HEK293 (cell line): ENCODE results near the gene PRODH2.

Experiments
- CTCF ChIA-PET: fragments of 350-600 bp; formaldehyde crosslinking; extraction: SDS; loops from one replicate; lab custom pipeline; 2021; ENCODE audit warnings: antibody characterized with exemption; lab: Yijun Ruan, JAX
- POLR2A ChIA-PET: fragments of 300-600 bp; formaldehyde crosslinking; extraction: SDS; loops from one replicate; lab custom pipeline; 2020; ENCODE audit warnings: antibody characterized with exemption, inconsistent platforms; lab: Yijun Ruan, JAX
- H3K27ac ChIP-seq: fragments of 200-500 bp; sonication (Bioruptor generic); 2 replicates; pipeline ENCODE4 v1.5.1; 2014; ENCODE audit warnings: low read depth, low read length, control low read depth, inconsistent platforms; ENCODE audit errors: extremely low read depth
- H3K36me3 ChIP-seq, 2 experiments: fragments of 200-500 bp in 1 of 2; sonication (Bioruptor generic) in 1 of 2; 1 replicate in 1 of 2; 2 replicates in 1 of 2; pipeline ENCODE4 v1.5.1; 2014 to 2017; ENCODE audit warnings: inconsistent platforms in 2 of 2, low read length in 2 of 2; ENCODE audit not compliant: control insufficient read depth in 2 of 2, insufficient read depth in 1 of 2
- H3K4me1 ChIP-seq: fragments of 200-500 bp; sonication (Bioruptor generic); 2 replicates; pipeline ENCODE4 v1.5.1; 2014; ENCODE audit warnings: mild to moderate bottlenecking, low read length, inconsistent platforms; ENCODE audit not compliant: control insufficient read depth, insufficient read depth
- H3K4me3 ChIP-seq: 2 replicates; pipeline ENCODE4 v1.5.1; 2011; ENCODE audit warnings: low read depth, mild to moderate bottlenecking, control low read depth, low read length, moderate library complexity
- H3K9me3 ChIP-seq: fragments of 200-500 bp; sonication (Bioruptor generic); 2 replicates; pipeline ENCODE4 v1.5.1; 2014; ENCODE audit warnings: low read depth, low read length, inconsistent platforms; ENCODE audit not compliant: control insufficient read depth, insufficient read depth
- HIC1 ChIP-seq: fragments of 450-650 bp; formaldehyde crosslinking; IDR thresholded peaks from 2 replicates; pipeline ENCODE4 v1.5.1; 2016; ENCODE audit warnings: missing biosample characterization, missing genetic modification characterization
- HOXA7 ChIP-seq: sonication (generic); formaldehyde crosslinking; IDR thresholded peaks from 2 replicates; pipeline ENCODE4 v1.8.1; 2022; ENCODE audit warnings: missing genetic modification reagents, borderline replicate concordance
- KLF10 ChIP-seq: fragments of 450-650 bp; IDR thresholded peaks from 2 replicates; pipeline ENCODE4 v1.5.1; 2018; ENCODE audit warnings: missing biosample characterization, mild to moderate bottlenecking, missing genetic modification characterization
- SCRT1 ChIP-seq: fragments of 450-650 bp; formaldehyde crosslinking; IDR thresholded peaks from 2 replicates; pipeline ENCODE4 v1.5.1; 2016; ENCODE audit warnings: missing biosample characterization, missing genetic modification characterization, borderline replicate concordance
- SCRT2 ChIP-seq: fragments of 450-650 bp; formaldehyde crosslinking; IDR thresholded peaks from 2 replicates; pipeline ENCODE4 v1.5.1; 2016; ENCODE audit warnings: missing biosample characterization, missing genetic modification characterization
- SETDB1 ChIP-seq: IDR thresholded peaks from one replicate; pipeline ENCODE4 v1.6.1; 2017; ENCODE audit warnings: mild to moderate bottlenecking, low read length, moderate library complexity, mixed read lengths; ENCODE audit not compliant: insufficient read length
- ZNF112 ChIP-seq: fragments of 450-650 bp; formaldehyde crosslinking; IDR thresholded peaks from 2 replicates; pipeline ENCODE4 v1.5.0; 2017; ENCODE audit warnings: missing biosample characterization, missing genetic modification characterization
- ZNF114 ChIP-seq: fragments of 450-650 bp; formaldehyde crosslinking; IDR thresholded peaks from 2 replicates; pipeline ENCODE4 v1.5.0; 2017; ENCODE audit warnings: missing biosample characterization, missing genetic modification characterization
- ZNF292 ChIP-seq: fragments of 450-650 bp; formaldehyde crosslinking; IDR thresholded peaks from 2 replicates; pipeline ENCODE4 v1.5.1; 2016; ENCODE audit warnings: low read depth, missing biosample characterization, missing genetic modification characterization, borderline replicate concordance
- ZNF785 ChIP-seq: fragments of 450-650 bp; formaldehyde crosslinking; IDR thresholded peaks from 2 replicates; pipeline ENCODE4 v1.5.1; 2016; ENCODE audit warnings: missing biosample characterization, missing genetic modification characterization
- TF ChIP-seq, protein P1 (sequence below): fragments of 450-650 bp; formaldehyde crosslinking; IDR thresholded peaks from 2 replicates; pipeline ENCODE4 v1.5.1; 2016; ENCODE audit warnings: missing biosample characterization, missing genetic modification characterization
- TF ChIP-seq, protein P2 (sequence below): fragments of 450-650 bp; formaldehyde crosslinking; IDR thresholded peaks from 2 replicates; pipeline ENCODE4 v1.5.1; 2016; ENCODE audit warnings: missing biosample characterization, missing genetic modification characterization

The PRODH2 gene

DNA sequence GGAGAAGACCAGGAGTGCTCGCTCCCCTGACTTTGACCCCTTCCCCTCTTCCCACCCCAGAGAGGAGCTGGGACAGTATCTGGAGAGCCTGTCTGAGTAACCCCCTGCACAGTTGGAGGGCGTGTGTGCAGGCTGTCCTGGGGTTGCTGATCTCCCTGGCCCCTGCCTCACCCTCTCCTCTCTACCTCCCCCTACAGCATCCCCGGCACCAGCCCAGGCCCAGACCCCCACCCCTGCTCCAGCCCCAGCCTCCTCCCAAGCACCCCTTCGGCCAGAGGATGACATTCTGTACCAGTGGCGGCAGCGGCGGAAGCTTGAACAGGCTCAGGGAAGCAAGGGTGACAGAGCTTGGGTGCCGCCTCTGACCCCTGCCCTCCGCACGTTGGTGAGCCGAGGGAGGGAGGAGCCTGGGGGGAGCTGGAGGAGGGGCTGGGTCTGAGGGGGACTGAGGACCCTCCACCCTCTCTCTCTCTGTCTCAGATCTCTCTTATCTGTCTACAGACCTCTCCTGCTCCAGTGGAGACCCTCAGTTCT, 46.0 kb downstream of the PRODH2 start:
- no peak overlapping the region for H3K4me3 ChIP-seq
- ChIA-PET CTCF (no interaction called here), POLR2A (interaction anchor here (0.7 to 3.7 kb wide), 6 partner anchors 10 to 36 kb away, joined by 3 to 26 read pairs (median 6); partner anchors contain the start of genes HSPB6 and LIN37)
- peaks cover 61 to 94% of the 10 kb centered on the region in 2 experiments for H3K36me3 ChIP-seq
- TF ChIP-seq, protein P1, sequence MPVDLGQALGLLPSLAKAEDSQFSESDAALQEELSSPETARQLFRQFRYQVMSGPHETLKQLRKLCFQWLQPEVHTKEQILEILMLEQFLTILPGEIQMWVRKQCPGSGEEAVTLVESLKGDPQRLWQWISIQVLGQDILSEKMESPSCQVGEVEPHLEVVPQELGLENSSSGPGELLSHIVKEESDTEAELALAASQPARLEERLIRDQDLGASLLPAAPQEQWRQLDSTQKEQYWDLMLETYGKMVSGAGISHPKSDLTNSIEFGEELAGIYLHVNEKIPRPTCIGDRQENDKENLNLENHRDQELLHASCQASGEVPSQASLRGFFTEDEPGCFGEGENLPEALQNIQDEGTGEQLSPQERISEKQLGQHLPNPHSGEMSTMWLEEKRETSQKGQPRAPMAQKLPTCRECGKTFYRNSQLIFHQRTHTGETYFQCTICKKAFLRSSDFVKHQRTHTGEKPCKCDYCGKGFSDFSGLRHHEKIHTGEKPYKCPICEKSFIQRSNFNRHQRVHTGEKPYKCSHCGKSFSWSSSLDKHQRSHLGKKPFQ (tag by site-specific recombination): no peak
- TF ChIP-seq, protein P2, sequence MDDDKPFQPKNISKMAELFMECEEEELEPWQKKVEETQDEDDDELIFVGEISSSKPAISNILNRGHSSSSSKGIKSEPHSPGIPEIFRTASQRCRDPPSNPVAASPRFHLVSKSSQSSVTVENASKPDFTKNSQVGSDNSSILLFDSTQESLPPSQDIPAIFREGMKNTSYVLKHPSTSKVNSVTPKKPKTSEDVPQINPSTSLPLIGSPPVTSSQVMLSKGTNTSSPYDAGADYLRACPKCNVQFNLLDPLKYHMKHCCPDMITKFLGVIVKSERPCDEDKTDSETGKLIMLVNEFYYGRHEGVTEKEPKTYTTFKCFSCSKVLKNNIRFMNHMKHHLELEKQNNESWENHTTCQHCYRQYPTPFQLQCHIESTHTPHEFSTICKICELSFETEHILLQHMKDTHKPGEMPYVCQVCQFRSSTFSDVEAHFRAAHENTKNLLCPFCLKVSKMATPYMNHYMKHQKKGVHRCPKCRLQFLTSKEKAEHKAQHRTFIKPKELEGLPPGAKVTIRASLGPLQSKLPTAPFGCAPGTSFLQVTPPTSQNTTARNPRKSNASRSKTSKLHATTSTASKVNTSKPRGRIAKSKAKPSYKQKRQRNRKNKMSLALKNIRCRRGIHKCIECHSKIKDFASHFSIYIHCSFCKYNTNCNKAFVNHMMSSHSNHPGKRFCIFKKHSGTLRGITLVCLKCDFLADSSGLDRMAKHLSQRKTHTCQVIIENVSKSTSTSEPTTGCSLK (tag by site-specific recombination): no peak
- TF ChIP-seq ZNF292 (tag by site-specific recombination): no peak
- TF ChIP-seq ZNF112 (tag by site-specific recombination): no peak
- no peak for TF ChIP-seq HOXA7 (CRISPR knock-in tag)
- TF ChIP-seq, all 188 proteins: peak for 0
- Histone ChIP-seq H3K4me1 (peaks cover 7% of the 10 kb centered on the region; the same call in 1 of the 2 replicates), H3K27ac (no peak overlapping the region), H3K9me3 (no peaks in the 10 kb centered on the region)

DNA sequence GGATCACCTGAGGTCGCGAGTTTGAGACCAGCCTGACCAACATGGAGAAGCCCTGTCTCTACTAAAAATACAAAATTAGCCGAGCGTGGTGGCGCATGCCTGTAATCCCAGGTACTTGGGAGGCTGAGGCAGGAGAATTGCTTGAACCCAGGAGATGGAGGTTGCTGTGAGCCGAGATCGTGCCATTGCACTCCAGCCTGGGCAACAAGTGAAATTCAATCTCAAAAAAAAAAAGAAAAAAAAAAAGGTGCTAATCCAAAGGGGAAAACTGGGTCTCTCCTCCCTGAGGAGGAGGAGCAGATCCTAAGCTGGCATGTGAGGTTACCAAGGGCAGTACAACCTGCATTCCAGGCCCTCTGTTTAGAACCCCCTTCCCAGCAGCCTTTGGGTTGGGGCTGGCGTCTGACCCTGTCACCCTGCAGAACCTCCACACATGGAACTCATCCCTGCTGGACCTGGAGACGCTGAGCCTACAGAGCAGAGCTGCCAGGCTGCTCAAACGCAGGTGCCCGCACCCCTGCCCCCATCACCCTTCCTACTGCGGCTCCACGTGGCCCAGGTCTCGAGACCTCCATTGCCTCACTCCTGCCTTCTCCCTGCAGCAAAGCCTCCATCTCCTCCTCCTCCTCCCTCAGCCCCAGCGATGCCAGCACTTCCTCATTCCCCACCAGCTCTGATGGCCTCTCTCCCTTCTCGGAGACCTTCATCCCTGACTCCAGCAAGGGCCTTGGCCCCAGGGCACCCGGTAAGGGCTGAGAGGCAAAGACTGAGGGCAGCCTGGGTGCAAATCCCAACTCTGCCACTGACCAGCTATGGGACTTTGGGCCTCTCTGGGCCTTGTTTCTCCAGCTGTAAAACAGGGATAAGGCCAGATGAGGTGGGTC, 48.0 kb downstream of the PRODH2 start:
- no peaks in the 10 kb centered on the region for H3K9me3 ChIP-seq
- CTCF ChIA-PET: interaction anchor here (0.6 to 0.7 kb wide), 3 partner anchors 10 to 1360 kb away, joined by 3 read pairs; no protein-coding TSS in a partner anchor
- no peaks in the 10 kb centered on the region; the same call in 1 of the 2 replicates for H3K4me1 ChIP-seq
- POLR2A ChIA-PET: interaction anchor here (0.6 to 3.7 kb wide), 5 partner anchors 8 to 55 kb away, joined by 3 to 26 read pairs (median 6); partner anchors contain the start of genes HSPB6 and LIN37
- no peak overlapping the region for H3K4me3 ChIP-seq
- TF ChIP-seq SCRT2 (peak; percentile 92), ZNF114 (tag by site-specific recombination) (no peak), KLF10 (tag by site-specific recombination) (no peak), HIC1 (tag by site-specific recombination) (0 out of 2 replicates have a peak, but pooled peaks have one; percentile 61), ZNF785 (no peak), SETDB1 (no peak), SCRT1 (tag by site-specific recombination) (peak; percentile 45; the same call in 1 of the 2 replicates)
- peaks cover 79 to 98% of the 10 kb centered on the region in 2 experiments for H3K36me3 ChIP-seq
- peak overlapping the region; percentile 46; the same call in 1 of the 2 replicates for H3K27ac ChIP-seq
